COLO829 (cell line): ENCODE data around the gene OPRM1.

ENCODE experiments used
- DNase-seq: peaks from one replicate; pipeline ENCODE4 v3.0.0; 2012; ENCODE audit warnings: low spot score

OPRM1 gene

GRCh38 chr6:154086510-154086909 lies 47.5 kb downstream of the OPRM1 start:
- DNase-seq, result no peak

- no peak for DNase-seq
Measured at GRCh38 chr6:154092326-154092962, 53.4 kb downstream of the OPRM1 start.

- no peak for DNase-seq
Measured at GRCh38 chr6:154093231-154094044, 54.4 kb downstream of the OPRM1 start.

- no peak for DNase-seq
Measured at GRCh38 chr6:154095571-154095970, 56.5 kb downstream of the OPRM1 start.

GRCh38 chr6:154096316-154096715 lies 57.3 kb downstream of the OPRM1 start:
- DNase-seq, result no peak

GRCh38 chr6:154096834-154097233 lies 57.8 kb downstream of the OPRM1 start:
- no peak for DNase-seq

GRCh38 chr6:154099211-154099610 lies 60.2 kb downstream of the OPRM1 start:
- DNase-seq, result no peak

GRCh38 chr6:154106251-154106650 lies 67.2 kb downstream of the OPRM1 start:
- no peak for DNase-seq

GRCh38 chr6:154111025-154111424 lies 72.0 kb downstream of the OPRM1 start:
- DNase-seq, result no peak

GRCh38 chr6:154112181-154112809 lies 73.3 kb downstream of the OPRM1 start:
- no peak for DNase-seq

GRCh38 chr6:154113392-154113791 lies 74.4 kb downstream of the OPRM1 start:
- no peak for DNase-seq

GRCh38 chr6:154117485-154117884 lies 78.4 kb downstream of the OPRM1 start:
- DNase-seq, result no peak

GRCh38 chr6:154122195-154122925 lies 83.3 kb downstream of the OPRM1 start:
- DNase-seq, result peak; percentile 8

- DNase-seq, result peak; percentile 68
Measured at GRCh38 chr6:154123155-154123956, 84.3 kb downstream of the OPRM1 start.

GRCh38 chr6:154125421-154125820 lies 86.4 kb downstream of the OPRM1 start:
- no peak for DNase-seq

- DNase-seq, result no peak
Measured at GRCh38 chr6:154127657-154128056, 88.6 kb downstream of the OPRM1 start.

GRCh38 chr6:154134471-154135147 lies 95.6 kb downstream of the OPRM1 start:
- no peak for DNase-seq

- DNase-seq, result no peak
Measured at GRCh38 chr6:154138793-154139192, 99.8 kb downstream of the OPRM1 start.

GRCh38 chr6:154139892-154140291 lies 100.9 kb downstream of the OPRM1 start:
- DNase-seq, result peak; percentile 82

- no peak for DNase-seq
Measured at GRCh38 chr6:154140743-154141142, 101.7 kb downstream of the OPRM1 start.

- DNase-seq, result no peak
Measured at GRCh38 chr6:154143753-154144152, 104.7 kb downstream of the OPRM1 start.
